Measurements from ENCODE around the gene RIMS1. TPM values are rescaled to one million over a fixed set of nuclear protein-coding genes. Genes with fewer than 3 reads are reported as not detected.
A peak's percentile ranks its signal among the peaks of the same experiment; 100 is the strongest.

RIMS1 gene
- total and polyA plus RNA-seq, 4 donors = 0.09 to 0.17 TPM; not detected in 2

DNA sequence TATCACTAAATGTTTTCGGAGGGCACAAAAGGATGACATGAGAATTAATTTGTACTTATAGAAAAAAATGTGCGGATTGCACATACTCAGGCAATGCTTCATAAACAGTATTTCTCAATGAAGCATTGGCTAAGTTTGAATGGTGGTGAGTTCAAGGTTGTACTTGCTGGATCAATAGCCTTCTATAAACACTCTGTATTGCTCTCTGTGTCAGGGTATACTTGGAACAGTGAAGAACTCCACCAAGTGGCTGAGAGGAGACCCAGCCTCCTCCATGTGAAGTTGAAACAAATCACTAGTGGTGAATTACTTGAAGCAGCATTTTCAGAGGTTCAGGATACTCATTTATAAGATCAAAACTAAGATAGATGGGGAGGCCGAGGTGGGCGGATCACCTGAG is 360.6 kb downstream of the RIMS1 start:
- H3K9me3 ChIP-seq (ENCODE audit: control insufficient read depth in 4 of 4, low read length in 3 of 4) = no peaks in the 10 kb centered on the region

More for the DNA sequence above, 360.6 kb downstream of the RIMS1 start:
- no peaks in the 10 kb centered on the region for H3K27me3 ChIP-seq (ENCODE audit: control insufficient read depth in 4 of 4, insufficient read depth in 4 of 4, low read length in 3 of 4)
- H3K27ac ChIP-seq (ENCODE audit: low read depth in 1 of 2, low read length in 2 of 2) = no peak overlapping the region
- no peak overlapping the region for H3K4me3 ChIP-seq (ENCODE audit: low read depth in 1 of 3, low read length in 3 of 3)
- H3K9ac ChIP-seq (ENCODE audit: low read depth in 1 of 2, low read length in 2 of 2) = no peak overlapping the region
- no peak for DNase-seq (ENCODE audit: low spot score)
- no peaks in the 10 kb centered on the region for H3K4me1 ChIP-seq (ENCODE audit: control insufficient read depth in 4 of 4, insufficient read depth in 4 of 4, low read length in 3 of 4)
- H3K36me3 ChIP-seq (ENCODE audit: control insufficient read depth in 4 of 4, insufficient read depth in 3 of 4, low read depth in 1 of 4, low read length in 3 of 4) = no peaks in the 10 kb centered on the region
- WGBS = 73% methylated on average over 4 of the region's 4 CpGs
- TF ChIP-seq, protein P1, sequence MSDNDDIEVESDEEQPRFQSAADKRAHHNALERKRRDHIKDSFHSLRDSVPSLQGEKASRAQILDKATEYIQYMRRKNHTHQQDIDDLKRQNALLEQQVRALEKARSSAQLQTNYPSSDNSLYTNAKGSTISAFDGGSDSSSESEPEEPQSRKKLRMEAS (IDR thresholded peaks at IDR 0.05) = no peak
- TF ChIP-seq RXRA (IDR thresholded peaks at IDR 0.05) (no peak), SP1 (IDR thresholded peaks at IDR 0.05) (no peak), YY1 (IDR thresholded peaks at IDR 0.05) (no peak), RAD21 (IDR thresholded peaks at IDR 0.05) (peak; percentile 27 to 32), GABPA (IDR thresholded peaks at IDR 0.05 in 1 of 2, conservative IDR thresholded peaks at IDR 0.05 in 1 of 2) (no peak), FOXA1 (IDR thresholded peaks at IDR 0.05) (no peak), TAF1 (conservative IDR thresholded peaks at IDR 0.05) (no peak), HNF4G (IDR thresholded peaks at IDR 0.05) (no peak), JUND (IDR thresholded peaks at IDR 0.05) (no peak), EGR1 (IDR thresholded peaks at IDR 0.05; ENCODE audit: low read depth in 2 of 2) (no peak), HNF4A (conservative IDR thresholded peaks at IDR 0.05) (peak in 1 of 2 donors; percentile 6), CTCF (IDR thresholded peaks at IDR 0.05; ENCODE audit: low read depth, low read length, missing input control) (peak; percentile 9), FOXA2 (IDR thresholded peaks at IDR 0.05) (no peak), ATF3 (IDR thresholded peaks at IDR 0.05) (no peak)
- TF ChIP-seq, protein P2, sequence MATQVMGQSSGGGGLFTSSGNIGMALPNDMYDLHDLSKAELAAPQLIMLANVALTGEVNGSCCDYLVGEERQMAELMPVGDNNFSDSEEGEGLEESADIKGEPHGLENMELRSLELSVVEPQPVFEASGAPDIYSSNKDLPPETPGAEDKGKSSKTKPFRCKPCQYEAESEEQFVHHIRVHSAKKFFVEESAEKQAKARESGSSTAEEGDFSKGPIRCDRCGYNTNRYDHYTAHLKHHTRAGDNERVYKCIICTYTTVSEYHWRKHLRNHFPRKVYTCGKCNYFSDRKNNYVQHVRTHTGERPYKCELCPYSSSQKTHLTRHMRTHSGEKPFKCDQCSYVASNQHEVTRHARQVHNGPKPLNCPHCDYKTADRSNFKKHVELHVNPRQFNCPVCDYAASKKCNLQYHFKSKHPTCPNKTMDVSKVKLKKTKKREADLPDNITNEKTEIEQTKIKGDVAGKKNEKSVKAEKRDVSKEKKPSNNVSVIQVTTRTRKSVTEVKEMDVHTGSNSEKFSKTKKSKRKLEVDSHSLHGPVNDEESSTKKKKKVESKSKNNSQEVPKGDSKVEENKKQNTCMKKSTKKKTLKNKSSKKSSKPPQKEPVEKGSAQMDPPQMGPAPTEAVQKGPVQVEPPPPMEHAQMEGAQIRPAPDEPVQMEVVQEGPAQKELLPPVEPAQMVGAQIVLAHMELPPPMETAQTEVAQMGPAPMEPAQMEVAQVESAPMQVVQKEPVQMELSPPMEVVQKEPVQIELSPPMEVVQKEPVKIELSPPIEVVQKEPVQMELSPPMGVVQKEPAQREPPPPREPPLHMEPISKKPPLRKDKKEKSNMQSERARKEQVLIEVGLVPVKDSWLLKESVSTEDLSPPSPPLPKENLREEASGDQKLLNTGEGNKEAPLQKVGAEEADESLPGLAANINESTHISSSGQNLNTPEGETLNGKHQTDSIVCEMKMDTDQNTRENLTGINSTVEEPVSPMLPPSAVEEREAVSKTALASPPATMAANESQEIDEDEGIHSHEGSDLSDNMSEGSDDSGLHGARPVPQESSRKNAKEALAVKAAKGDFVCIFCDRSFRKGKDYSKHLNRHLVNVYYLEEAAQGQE (IDR thresholded peaks at IDR 0.05) = no peak
- TF ChIP-seq, protein P3, sequence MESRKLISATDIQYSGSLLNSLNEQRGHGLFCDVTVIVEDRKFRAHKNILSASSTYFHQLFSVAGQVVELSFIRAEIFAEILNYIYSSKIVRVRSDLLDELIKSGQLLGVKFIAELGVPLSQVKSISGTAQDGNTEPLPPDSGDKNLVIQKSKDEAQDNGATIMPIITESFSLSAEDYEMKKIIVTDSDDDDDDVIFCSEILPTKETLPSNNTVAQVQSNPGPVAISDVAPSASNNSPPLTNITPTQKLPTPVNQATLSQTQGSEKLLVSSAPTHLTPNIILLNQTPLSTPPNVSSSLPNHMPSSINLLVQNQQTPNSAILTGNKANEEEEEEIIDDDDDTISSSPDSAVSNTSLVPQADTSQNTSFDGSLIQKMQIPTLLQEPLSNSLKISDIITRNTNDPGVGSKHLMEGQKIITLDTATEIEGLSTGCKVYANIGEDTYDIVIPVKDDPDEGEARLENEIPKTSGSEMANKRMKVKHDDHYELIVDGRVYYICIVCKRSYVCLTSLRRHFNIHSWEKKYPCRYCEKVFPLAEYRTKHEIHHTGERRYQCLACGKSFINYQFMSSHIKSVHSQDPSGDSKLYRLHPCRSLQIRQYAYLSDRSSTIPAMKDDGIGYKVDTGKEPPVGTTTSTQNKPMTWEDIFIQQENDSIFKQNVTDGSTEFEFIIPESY (IDR thresholded peaks at IDR 0.05) = no peak

Data from liver (tissue), 9 donors.